GM12878 (cell line): ENCODE results near the gene MAPKBP1.

Experiments used
- ATF7 ChIP-seq: fragments of 450-650 bp; IDR thresholded peaks from 2 replicates; pipeline ENCODE4 v1.6.1; 2016; ENCODE audit warnings: low read depth, mild to moderate bottlenecking
- BCL11A ChIP-seq: IDR thresholded peaks from 2 replicates; pipeline ENCODE4 v1.6.1; 2011; ENCODE audit warnings: low read depth, low read length
- CTCF ChIP-seq, 3 experiments: IDR thresholded peaks in 2 of 3; conservative IDR thresholded peaks in 1 of 3; 2 replicates each; pipeline ENCODE4 v1.5.1; 2011; ENCODE audit warnings: low read depth in 3 of 3, low read length in 3 of 3, mild to moderate bottlenecking in 3 of 3, control low read depth in 2 of 3, moderate library complexity in 2 of 3, inconsistent platforms in 1 of 3, mixed read lengths in 1 of 3; ENCODE audit not compliant: control insufficient read depth in 2 of 3, insufficient read depth in 1 of 3; ENCODE audit errors: extremely low read depth in 1 of 3
- E4F1 ChIP-seq: fragments of 450-650 bp; IDR thresholded peaks from 2 replicates; pipeline ENCODE4 v1.6.1; 2018; ENCODE audit warnings: borderline replicate concordance, mild to moderate bottlenecking; ENCODE audit not compliant: partially characterized antibody
- FOXM1 ChIP-seq: IDR thresholded peaks from 2 replicates; pipeline ENCODE4 v1.6.1; 2012; ENCODE audit warnings: low read depth, mild to moderate bottlenecking, inconsistent platforms, low read length, moderate library complexity
- JUNB ChIP-seq: IDR thresholded peaks from 2 replicates; pipeline ENCODE4 v1.6.1; 2016; ENCODE audit warnings: antibody characterized with exemption, mild to moderate bottlenecking
- NRF1 ChIP-seq: conservative IDR thresholded peaks from 2 replicates; pipeline ENCODE4 v1.6.1; 2011; ENCODE audit warnings: mild to moderate bottlenecking, low read depth, low read length, improper control_type of control experiment
- POLR2A ChIP-seq: IDR thresholded peaks from 2 replicates; pipeline ENCODE4 v1.6.1; 2011; ENCODE audit warnings: low read depth, mild to moderate bottlenecking, low read length
- RAD21 ChIP-seq: IDR thresholded peaks from 2 replicates; pipeline ENCODE4 v1.6.1; 2011; ENCODE audit warnings: mild to moderate bottlenecking, low read depth, low read length, moderate library complexity; ENCODE audit not compliant: insufficient read depth
- RAD51 ChIP-seq: fragments of 450-650 bp; IDR thresholded peaks from 2 replicates; pipeline ENCODE4 v1.6.1; 2016; ENCODE audit warnings: moderate library complexity, mild to moderate bottlenecking, inconsistent platforms
- TAF1 ChIP-seq: IDR thresholded peaks from 2 replicates; pipeline ENCODE4 v1.6.1; 2011; ENCODE audit warnings: mild to moderate bottlenecking, low read depth, low read length, borderline replicate concordance
- ZBTB33 ChIP-seq: fragments of 450-650 bp; IDR thresholded peaks from 2 replicates; pipeline ENCODE4 v1.6.1; 2017; ENCODE audit warnings: mild to moderate bottlenecking
- ZNF274 ChIP-seq: IDR thresholded peaks from one replicate; pipeline ENCODE4 v1.8.0; 2011; ENCODE audit not compliant: insufficient read length, insufficient read depth

- no peak for TF ChIP-seq FOXM1
- no peak for TF ChIP-seq TAF1
- TF ChIP-seq RAD21, result no peak
- no peak for TF ChIP-seq ZNF274
- no peak for TF ChIP-seq ATF7
- no peak for TF ChIP-seq RAD51
- no peak for TF ChIP-seq NRF1
- no peak for TF ChIP-seq E4F1
- TF ChIP-seq ZBTB33, result no peak
- no peak for TF ChIP-seq JUNB
- TF ChIP-seq POLR2A, result no peak
- TF ChIP-seq BCL11A, result no peak
- TF ChIP-seq CTCF (IDR thresholded peaks at IDR 0.05 in 2 of 3, conservative IDR thresholded peaks at IDR 0.05 in 1 of 3; ENCODE audit: control insufficient read depth in 2 of 3, extremely low read depth in 1 of 3, insufficient read depth in 1 of 3, low read depth in 3 of 3, low read length in 3 of 3), result no peak
Observed at GRCh38 chr15:41791547-41791937, 17.3 kb downstream of the MAPKBP1 start.
